IMR-90 (cell line): ENCODE data around the gene SHC1. TPM values are rescaled to one million over a fixed set of nuclear protein-coding genes. Genes with fewer than 3 reads are reported as not detected.

Experiments used
- ATAC-seq: fragments of 200-7000 bp; cut with Tn5 transposase; 2 replicates; pipeline ENCODE4 v1.9.1; 2020; ENCODE audit warnings: low read depth, mild to moderate bottlenecking, moderate library complexity
- BruUV-seq: library from RNA; stranded (reverse); fragments of 400-500 nt; replicated peaks from 2 replicates; lab custom pipeline; 2021; lab: Mats Ljungman, UMichigan
- CTCF ChIA-PET: fragments of 300-600 bp; formaldehyde crosslinking; extraction: SDS; loops from one replicate; lab custom pipeline; 2021; ENCODE audit warnings: antibody characterized with exemption; lab: Yijun Ruan, JAX
- POLR2A ChIA-PET: fragments of 300-600 bp; sonication (Branson Sonifier 250); formaldehyde crosslinking; loops from one replicate; lab custom pipeline; 2022; ENCODE audit warnings: antibody characterized with exemption; ENCODE audit not compliant: unreplicated experiment; lab: Charles Lee
- DNase-seq: peaks from one replicate; pipeline ENCODE4 v3.0.0; 2013
- H2AFZ ChIP-seq: replicated peaks from 2 replicates; pipeline ENCODE3; 2013; ENCODE audit warnings: low read length, mild to moderate bottlenecking; ENCODE audit not compliant: poor library complexity
- H2AK5ac ChIP-seq: 2 replicates; pipeline ENCODE4 v1.6.1; 2013; ENCODE audit warnings: low read depth, low read length, inconsistent platforms
- H2AK9ac ChIP-seq: replicated peaks from 2 replicates; pipeline ENCODE3; 2013; ENCODE audit warnings: mild to moderate bottlenecking, low read depth, low read length, moderate library complexity; ENCODE audit not compliant: poor library complexity
- H2BK120ac ChIP-seq: 2 replicates; pipeline ENCODE4 v1.6.1; 2013; ENCODE audit warnings: low read depth, low read length, inconsistent platforms
- H2BK15ac ChIP-seq: 3 replicates; pipeline ENCODE4 v1.6.1; 2013; ENCODE audit warnings: low read depth, low read length, inconsistent platforms
- H2BK20ac ChIP-seq: 2 replicates; pipeline ENCODE4 v1.6.1; 2013; ENCODE audit warnings: low read depth, mild to moderate bottlenecking, inconsistent platforms, low read length, moderate library complexity
- H2BK5ac ChIP-seq: 2 replicates; pipeline ENCODE4 v1.6.1; 2013; ENCODE audit warnings: mild to moderate bottlenecking, low read depth, low read length, inconsistent platforms; ENCODE audit not compliant: poor library complexity, severe bottlenecking
- H3K14ac ChIP-seq: replicated peaks from 2 replicates; pipeline ENCODE4 v1.6.1; 2013; ENCODE audit warnings: low read depth, low read length, inconsistent platforms
- H3K18ac ChIP-seq: 2 replicates; pipeline ENCODE4 v1.6.1; 2013; ENCODE audit warnings: low read depth, low read length, control low read depth
- H3K23ac ChIP-seq: 2 replicates; pipeline ENCODE4 v1.6.1; 2013; ENCODE audit warnings: low read depth, low read length, inconsistent platforms
- H3K27ac ChIP-seq: 2 replicates; pipeline ENCODE4 v1.5.1; 2013; ENCODE audit warnings: mild to moderate bottlenecking, control low read depth, low read length; ENCODE audit not compliant: insufficient read depth
- H3K27me3 ChIP-seq: 2 replicates; pipeline ENCODE4 v1.6.1; 2013; ENCODE audit warnings: low read length; ENCODE audit not compliant: control insufficient read depth, insufficient read depth
- H3K36me3 ChIP-seq: 2 replicates; pipeline ENCODE4 v1.6.1; 2013; ENCODE audit warnings: low read length, mixed read lengths; ENCODE audit not compliant: control insufficient read depth, insufficient read depth
- H3K4ac ChIP-seq: 2 replicates; pipeline ENCODE4 v1.6.1; 2013; ENCODE audit warnings: low read depth, low read length, inconsistent platforms
- H3K4me1 ChIP-seq: 2 replicates; pipeline ENCODE4 v1.6.1; 2013; ENCODE audit warnings: low read length, mixed read lengths; ENCODE audit not compliant: control insufficient read depth, insufficient read depth
- H3K4me2 ChIP-seq: 2 replicates; pipeline ENCODE4 v1.6.1; 2013; ENCODE audit warnings: low read depth, mild to moderate bottlenecking, control low read depth, low read length, moderate library complexity
- H3K4me3 ChIP-seq: 2 replicates; pipeline ENCODE4 v1.5.1; 2013; ENCODE audit warnings: low read depth, mild to moderate bottlenecking, control low read depth, low read length, moderate library complexity; ENCODE audit not compliant: insufficient read depth
- H3K56ac ChIP-seq: 2 replicates; pipeline ENCODE4 v1.6.1; 2013; ENCODE audit warnings: low read length, inconsistent platforms; ENCODE audit not compliant: insufficient read depth; ENCODE audit errors: extremely low read depth
- H3K79me1 ChIP-seq, 2 experiments: 2 replicates each; pipeline ENCODE4 v1.6.1; 2013; ENCODE audit warnings: low read length in 2 of 2, inconsistent platforms in 1 of 2, low read depth in 1 of 2
- H3K9ac ChIP-seq: 2 replicates; pipeline ENCODE4 v1.6.1; 2013; ENCODE audit warnings: low read depth, low read length, control low read depth
- H3K9me1 ChIP-seq: 2 replicates; pipeline ENCODE4 v1.6.1; 2013; ENCODE audit warnings: low read length, inconsistent platforms; ENCODE audit not compliant: insufficient read depth
- H3K9me3 ChIP-seq: 2 replicates; pipeline ENCODE4 v1.6.1; 2013; ENCODE audit warnings: low read length; ENCODE audit not compliant: control insufficient read depth, insufficient read depth
- H4K20me1 ChIP-seq: 2 replicates; pipeline ENCODE4 v1.6.1; 2013; ENCODE audit warnings: low read length, inconsistent platforms; ENCODE audit not compliant: insufficient read depth
- H4K5ac ChIP-seq: 2 replicates; pipeline ENCODE4 v1.6.1; 2013; ENCODE audit warnings: mild to moderate bottlenecking, low read depth, low read length, control low read depth
- H4K8ac ChIP-seq, 2 experiments: 2 replicates each; pipeline ENCODE4 v1.6.1; 2013; ENCODE audit warnings: low read depth in 2 of 2, low read length in 2 of 2, control low read depth in 1 of 2, inconsistent platforms in 1 of 2
- H4K91ac ChIP-seq: 2 replicates; pipeline ENCODE4 v1.6.1; 2013; ENCODE audit warnings: low read depth, low read length, inconsistent platforms; ENCODE audit not compliant: insufficient read depth
- CTCF ChIP-seq: conservative IDR thresholded peaks from 2 replicates; pipeline ENCODE4 v1.5.1; 2012; ENCODE audit warnings: mild to moderate bottlenecking, low read depth, low read length, improper control_type of control experiment
- RAD21 ChIP-seq: IDR thresholded peaks from 2 replicates; pipeline ENCODE4 v1.6.1; 2012; ENCODE audit warnings: low read length, improper control_type of control experiment
- RCOR1 ChIP-seq: IDR thresholded peaks from 2 replicates; pipeline ENCODE4 v1.6.1; 2012; ENCODE audit warnings: mild to moderate bottlenecking, low read length, improper control_type of control experiment; ENCODE audit not compliant: insufficient replicate concordance
- SMC3 ChIP-seq: fragments of 150-350 bp; IDR thresholded peaks from 2 replicates; pipeline ENCODE4 v1.6.1; 2016; ENCODE audit warnings: low read depth, mild to moderate bottlenecking, antibody characterized with exemption, low read length, moderate library complexity
- WGBS, 2 experiments: methylation state at CpG; one replicate each; pipeline versions ENCODE4 v1.1.5 to v1.1.7; 2013; ENCODE audit warnings: missing lambda C conversion rate in 2 of 2; ENCODE audit not compliant: insufficient read length in 1 of 2; ENCODE audit errors: extremely low coverage in 2 of 2; 5-methylcytosine and 5-hydroxymethylcytosine counted together
- dilution Hi-C: fragments of 300-500 bp; cut with HindIII; formaldehyde crosslinking; loops from one replicate; pipeline ENCODE4 v1.14.3; 2018; ENCODE audit warnings: low sequenced_read_pairs; ENCODE audit not compliant: unreplicated experiment
- in situ Hi-C: fragments of 300-500 bp; cut with MboI; formaldehyde crosslinking; loops from 3 replicates; pipeline ENCODE4 v1.14.3; 2019; ENCODE audit warnings: low sequenced_read_pairs, inconsistent platforms, mixed read lengths
- intact Hi-C: fragments of 100-400 bp; cut with micrococcal nuclease; formaldehyde crosslinking; loops from 2 replicates; pipeline ENCODE4 v1.10.0; 2022
- polyA plus RNA-seq, 3 experiments: library from polyadenylated mRNA; depleted of rRNA; stranded (reverse); fragments of >200 nt; gene quantifications; 2 replicates each; pipeline ENCODE4 v1.2.3, GENCODE V29; 2012; ENCODE audit warnings: low replicate concordance in 1 of 3
- total RNA-seq: library from RNA; depleted of rRNA; stranded (reverse); fragments of >200 nt; gene quantifications from 2 replicates; pipeline ENCODE4 v1.2.3, GENCODE V29; 2012

Gene SHC1
- total and polyA plus RNA-seq, 2 of the 4 experiments (the other 2 are of a cell fraction): 352 to 355 TPM

GRCh38 chr1:154943649-154944400 is 26.7 kb downstream of the SHC1 start:
- Histone ChIP-seq H2BK5ac (no peak overlapping the region), H3K27me3 (no peaks in the 10 kb centered on the region), H3K9ac (no peak overlapping the region), H3K79me1 (no peaks in the 10 kb centered on the region), H3K14ac (no peak overlapping the region), H3K4me3 (no peak overlapping the region), H3K4me1 (no peaks in the 10 kb centered on the region; the same call in 1 of the 2 replicates), H4K20me1 (no peaks in the 10 kb centered on the region; the same call in 1 of the 2 replicates), H3K18ac (no peak overlapping the region), H3K36me3 (peaks cover 36% of the 10 kb centered on the region), H3K27ac (no peak overlapping the region), H3K9me1 (no peaks in the 10 kb centered on the region; the same call in 1 of the 2 replicates), H4K5ac (no peak overlapping the region), H2AK5ac (no peak overlapping the region), H4K8ac (no peak overlapping the region), H2BK20ac (no peak overlapping the region), H3K23ac (no peak overlapping the region), H3K4me2 (no peak overlapping the region), H2AK9ac (peak overlapping the region; percentile 15), H2BK120ac (no peak overlapping the region), H2BK15ac (no peak overlapping the region), H2AFZ (peak overlapping the region; percentile 61), H3K4ac (no peak overlapping the region), H3K56ac (no peak overlapping the region), H4K91ac (no peak overlapping the region), H3K9me3 (no peaks in the 10 kb centered on the region)
- in situ Hi-C loops: no loop called here
- POLR2A ChIA-PET: no interaction called here
- TF ChIP-seq SMC3: peak; percentile 71
- TF ChIP-seq RCOR1: no peak
- TF ChIP-seq CTCF: peak; percentile 67
- TF ChIP-seq RAD21: peak; percentile 76
- peak; percentile 12 for DNase-seq
- dilution Hi-C loops: no loop called here
- WGBS, 2 experiments: 41% methylated on average over 2 of the region's 6 CpGs; no CpG with 5 or more reads in 1 of the 2 experiments
- ATAC-seq: peak; percentile 81
- intact Hi-C loops: no loop called here
- BruUV-seq: no TSS peak
- CTCF ChIA-PET: interaction anchor here (0.6 to 1.1 kb wide), 3 partner anchors 17 to 384 kb away, joined by 3 to 4 read pairs (median 3); partner anchors contain the start of gene PYGO2
